Posterior vena cava (tissue), 2 donors: Measurements from ENCODE around the gene TRIAP1. TPM values are rescaled to one million over a fixed set of nuclear protein-coding genes. Genes with fewer than 3 reads are reported as not detected.
"Not testable (repeated sequence)": the region's sequence is repeated elsewhere in the genome, so short reads cannot be mapped to it uniquely, and the experiment has no call there.

ENCODE experiments used
- DNase-seq: peaks from one replicate; pipeline ENCODE4 v3.0.0-alpha.2; 2020; ENCODE audit warnings: low spot score
- intact Hi-C, 2 donors: fragments of 100-400 bp; cut with DNase I; formaldehyde crosslinking; loops; one replicate each; pipeline versions ENCODE4 v1.14.1 to v1.14.2; 2022 to 2023
- total RNA-seq, 2 donors: library from RNA; stranded (reverse); fragmentation: NEBNext Ultra II Directional; extraction: Animal tissue kit (Norgen Biotek cat#: 25700); gene quantifications; one replicate each; pipeline ENCODE4 v1.2.1, GENCODE V29; 2021
- donor health status: DM: yes; HTN: yes; CAD: no.
- donor health status: DM: yes; HTN: yes; CAD: no.

Gene TRIAP1
- total RNA-seq, 2 donors from 2014 or later, result 13.9 to 15.7 TPM

GRCh38 chr12:120470150-120470784 is 24.1 kb upstream of the TRIAP1 start:
- no peak for DNase-seq

DNA sequence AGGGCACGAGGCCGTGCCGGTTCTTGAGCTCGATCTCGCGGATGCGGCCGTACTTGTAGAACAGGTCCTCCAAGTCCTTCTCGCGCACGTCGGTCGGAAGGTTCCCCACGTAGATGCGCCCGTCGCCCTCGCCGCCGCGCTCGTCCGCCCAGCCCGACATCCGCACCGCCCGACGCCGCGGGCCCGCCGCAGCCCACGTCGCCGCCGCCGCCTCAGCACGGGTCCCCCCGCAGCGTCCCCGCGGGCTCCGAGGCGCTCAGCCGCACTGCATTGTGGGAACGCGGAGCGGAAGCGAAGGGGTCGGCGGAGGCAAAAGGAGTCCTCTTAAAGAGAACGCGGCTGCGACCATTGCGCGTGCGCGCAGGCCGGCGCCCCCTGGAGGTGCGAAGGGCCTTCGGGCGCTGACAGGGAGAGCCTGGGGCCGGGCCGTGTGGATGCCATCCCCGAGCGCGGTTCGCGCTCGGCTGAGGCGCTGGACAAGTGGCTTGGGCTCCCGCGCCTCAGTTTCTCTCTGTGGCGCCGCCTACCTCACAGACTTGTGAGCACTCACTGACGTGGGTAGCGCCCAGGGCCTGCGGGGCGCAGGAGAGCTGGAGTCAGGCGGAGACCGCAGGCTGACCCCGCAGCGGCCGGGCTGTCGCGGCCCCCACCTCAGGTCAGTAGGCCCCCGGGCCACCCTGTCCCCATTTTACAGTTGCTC is 23.4 kb upstream of the TRIAP1 start, which contains the start of gene SRSF9:
TSS of gene SRSF9 (minus strand) at position 299 of the 700 bp plus-strand sequence. CDS start at position 160, 139 bp downstream.
- DNase-seq, result peak; percentile 99
- intact Hi-C loops, result no loop called here

More at GRCh38 chr12:120470150-120470784, 24.1 kb upstream of the TRIAP1 start:
- intact Hi-C loops, result no loop called here

GRCh38 chr12:120468821-120469449 is 22.8 kb upstream of the TRIAP1 start:
- peak; percentile 81 for DNase-seq
- intact Hi-C loops, result no loop called here

- DNase-seq, result peak; percentile 81
- intact Hi-C loops, result no loop called here
Observed at GRCh38 chr12:120468325-120468820, 22.2 kb upstream of the TRIAP1 start.

GRCh38 chr12:120467439-120467838 is 21.3 kb upstream of the TRIAP1 start:
- DNase-seq, result no peak
- intact Hi-C loops, result no loop called here

GRCh38 chr12:120466560-120467315 is 20.6 kb upstream of the TRIAP1 start:
- DNase-seq, result no peak
- intact Hi-C loops, result no loop called here

- no peak for DNase-seq
- intact Hi-C loops, result no loop called here
Observed at GRCh38 chr12:120465756-120466155, 19.6 kb upstream of the TRIAP1 start.

GRCh38 chr12:120463712-120464111 is 17.5 kb upstream of the TRIAP1 start:
- DNase-seq, result no peak
- intact Hi-C loops, result no loop called here

DNA sequence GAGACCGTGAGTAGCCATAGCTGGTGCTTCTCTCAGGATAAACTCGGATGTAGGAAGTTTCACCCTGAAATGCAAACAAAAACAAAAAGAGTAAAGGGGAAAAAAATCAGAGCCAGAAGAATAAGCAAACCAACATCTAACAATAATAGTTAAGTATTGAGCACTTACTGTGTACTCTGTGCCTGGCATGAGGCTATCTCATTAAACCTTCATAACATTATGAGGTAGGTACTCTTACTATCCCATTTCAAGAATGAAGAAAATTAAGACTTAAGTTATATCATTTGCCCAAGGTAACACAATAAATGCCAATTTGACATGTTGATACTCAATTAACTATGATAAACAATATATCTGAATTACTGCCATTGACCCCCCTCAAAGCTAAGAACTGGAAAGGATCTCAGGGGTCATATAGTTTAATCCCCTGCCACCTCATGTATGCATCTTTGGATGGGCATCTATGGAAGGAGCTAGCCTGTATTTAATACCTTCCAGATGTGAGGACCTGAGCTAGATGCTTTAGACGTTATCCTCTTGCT is 16.0 kb upstream of the TRIAP1 start:
- no peak for DNase-seq
- intact Hi-C loops, result no loop called here

GRCh38 chr12:120460157-120460556 is 14.0 kb upstream of the TRIAP1 start:
- intact Hi-C loops, result no loop called here
- DNase-seq, result no peak

GRCh38 chr12:120457133-120457532 is 10.9 kb upstream of the TRIAP1 start:
- no peak for DNase-seq
- intact Hi-C loops, result no loop called here

- intact Hi-C loops, result no loop called here
- DNase-seq, result no peak
Observed at GRCh38 chr12:120455302-120455701, 9.1 kb upstream of the TRIAP1 start.

- intact Hi-C loops, result no loop called here
Observed at GRCh38 chr12:120453977-120454376, 7.8 kb upstream of the TRIAP1 start.

GRCh38 chr12:120453060-120453750 is 7.0 kb upstream of the TRIAP1 start:
- intact Hi-C loops, result no loop called here

More at GRCh38 chr12:120453977-120454376, 7.8 kb upstream of the TRIAP1 start:
- no peak for DNase-seq

DNA sequence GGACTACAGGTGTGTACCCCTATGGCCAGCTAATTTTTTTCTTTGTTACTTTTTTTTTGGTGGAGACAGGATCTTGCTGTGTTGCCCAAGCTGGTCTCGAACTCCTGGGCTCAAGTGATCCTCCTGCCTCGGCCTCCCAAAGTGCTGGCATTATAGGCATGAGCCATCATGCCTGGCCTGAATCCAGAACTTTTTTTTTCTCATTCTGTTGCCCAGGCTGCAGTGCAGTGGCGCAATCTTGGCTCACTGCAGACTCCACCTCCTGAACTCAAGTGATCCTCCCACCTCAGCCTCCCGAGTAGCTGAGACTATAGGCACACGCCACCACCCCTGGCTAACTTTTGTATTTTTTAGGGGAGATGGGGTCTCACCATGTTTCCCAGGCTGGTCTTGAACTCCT is 6.3 kb upstream of the TRIAP1 start:
- intact Hi-C loops, DNase-seq: not testable (repeated sequence)

More at GRCh38 chr12:120453060-120453750, 7.0 kb upstream of the TRIAP1 start:
- DNase-seq, result no peak

GRCh38 chr12:120447992-120448391 is 1.8 kb upstream of the TRIAP1 start:
- intact Hi-C loops, result no loop called here
- no peak for DNase-seq

DNA sequence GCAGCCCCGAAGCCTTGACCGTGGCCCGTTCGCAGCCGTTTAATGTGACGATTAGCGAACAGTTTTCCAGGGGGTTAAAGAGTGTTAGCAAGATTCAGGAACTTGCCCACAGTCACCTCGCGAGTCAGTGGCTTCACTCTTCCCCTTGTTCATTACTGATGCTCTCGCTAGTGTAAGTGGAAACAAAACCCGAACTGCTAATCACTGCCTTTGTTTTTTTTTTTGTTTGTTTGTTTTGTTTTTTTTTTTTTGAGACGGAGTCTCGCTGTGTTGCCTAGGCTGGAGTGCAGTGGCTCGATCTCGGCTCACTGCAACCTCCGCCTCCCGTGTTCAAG is 627 bp upstream of the TRIAP1 start:
- intact Hi-C loops, DNase-seq: not testable (repeated sequence)

DNA sequence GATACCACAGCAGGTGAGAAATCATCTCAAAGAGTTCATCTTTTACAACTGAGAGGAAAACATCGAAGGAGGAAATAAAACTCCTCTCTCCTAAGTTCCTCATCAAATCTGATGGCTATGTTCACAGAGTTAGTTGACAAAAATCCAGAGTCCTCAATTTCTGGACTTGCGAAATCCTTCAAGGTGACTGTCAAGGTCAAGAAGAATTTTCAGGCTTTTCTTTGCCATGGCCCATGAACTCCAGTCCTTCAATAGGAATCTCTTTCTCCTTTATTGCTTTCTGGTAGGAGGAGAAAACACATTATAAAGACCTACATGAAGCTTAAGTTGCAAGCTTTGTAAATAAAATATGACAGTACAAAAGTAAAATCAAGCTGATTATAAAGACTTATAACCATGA is 1.5 kb downstream of the TRIAP1 start:
- intact Hi-C loops, result no loop called here
- no peak for DNase-seq
